ENCODE results near the gene CPD.

CPD gene

GRCh38 chr17:30393911-30394867 is 15.5 kb downstream of the CPD start:
- no peak for DNase-seq (ENCODE audit: extremely low read depth, low read depth)
- no peak for TF ChIP-seq CTCF (IDR thresholded peaks at IDR 0.05; ENCODE audit: low read depth, low read length, missing control alignments)
- H3K4me3 ChIP-seq (replicated peaks; ENCODE audit: low read depth, low read length): no peak overlapping the region

- DNase-seq (ENCODE audit: extremely low read depth, low read depth): no peak
- no peak for TF ChIP-seq CTCF (IDR thresholded peaks at IDR 0.05; ENCODE audit: low read depth, low read length, missing control alignments)
- H3K4me3 ChIP-seq (replicated peaks; ENCODE audit: low read depth, low read length): no peak overlapping the region
These were observed 16.8 kb downstream of the CPD start for GRCh38 chr17:30395398-30396022.

GRCh38 chr17:30396129-30396528 is 17.4 kb downstream of the CPD start:
- no peak overlapping the region for H3K4me3 ChIP-seq (replicated peaks; ENCODE audit: low read depth, low read length)
- no peak for TF ChIP-seq CTCF (IDR thresholded peaks at IDR 0.05; ENCODE audit: low read depth, low read length, missing control alignments)
- DNase-seq (ENCODE audit: extremely low read depth, low read depth): no peak

GRCh38 chr17:30396612-30397011 is 17.9 kb downstream of the CPD start:
- H3K4me3 ChIP-seq (replicated peaks; ENCODE audit: low read depth, low read length): no peak overlapping the region
- no peak for DNase-seq (ENCODE audit: extremely low read depth, low read depth)
- no peak for TF ChIP-seq CTCF (IDR thresholded peaks at IDR 0.05; ENCODE audit: low read depth, low read length, missing control alignments)

- no peak for TF ChIP-seq CTCF (IDR thresholded peaks at IDR 0.05; ENCODE audit: low read depth, low read length, missing control alignments)
- no peak for DNase-seq (ENCODE audit: extremely low read depth, low read depth)
- H3K4me3 ChIP-seq (replicated peaks; ENCODE audit: low read depth, low read length): no peak overlapping the region
These were observed 19.8 kb downstream of the CPD start for GRCh38 chr17:30398328-30399041.

- no peak for TF ChIP-seq CTCF (IDR thresholded peaks at IDR 0.05; ENCODE audit: low read depth, low read length, missing control alignments)
- no peak overlapping the region for H3K4me3 ChIP-seq (replicated peaks; ENCODE audit: low read depth, low read length)
- DNase-seq (ENCODE audit: extremely low read depth, low read depth): no peak
These were observed 22.4 kb downstream of the CPD start for GRCh38 chr17:30401097-30401496.
